ENCODE data around the gene ZMYND19.

The ZMYND19 gene

GRCh38 chr9:137590123-137590468, 216 bp downstream of the ZMYND19 start:
- peak overlapping the region; percentile 81 for H3K27ac ChIP-seq
- peak; percentile 27 for DNase-seq (ENCODE audit: low spot score)
- ChIA-PET POLR2A (ENCODE audit: low non-redundant PET) (interaction anchor here (0.6 to 1.6 kb wide), 4 partner anchors 13 to 22 kb away, joined by 3 to 14 read pairs (median 9); partner anchors contain the start of gene ARRDC1), CTCF (interaction anchor here (5.0 kb wide), 1 partner anchor 10 kb away, joined by 48 read pairs; the partner anchor contains the start of gene DPH7)
- TF ChIP-seq, protein P1, sequence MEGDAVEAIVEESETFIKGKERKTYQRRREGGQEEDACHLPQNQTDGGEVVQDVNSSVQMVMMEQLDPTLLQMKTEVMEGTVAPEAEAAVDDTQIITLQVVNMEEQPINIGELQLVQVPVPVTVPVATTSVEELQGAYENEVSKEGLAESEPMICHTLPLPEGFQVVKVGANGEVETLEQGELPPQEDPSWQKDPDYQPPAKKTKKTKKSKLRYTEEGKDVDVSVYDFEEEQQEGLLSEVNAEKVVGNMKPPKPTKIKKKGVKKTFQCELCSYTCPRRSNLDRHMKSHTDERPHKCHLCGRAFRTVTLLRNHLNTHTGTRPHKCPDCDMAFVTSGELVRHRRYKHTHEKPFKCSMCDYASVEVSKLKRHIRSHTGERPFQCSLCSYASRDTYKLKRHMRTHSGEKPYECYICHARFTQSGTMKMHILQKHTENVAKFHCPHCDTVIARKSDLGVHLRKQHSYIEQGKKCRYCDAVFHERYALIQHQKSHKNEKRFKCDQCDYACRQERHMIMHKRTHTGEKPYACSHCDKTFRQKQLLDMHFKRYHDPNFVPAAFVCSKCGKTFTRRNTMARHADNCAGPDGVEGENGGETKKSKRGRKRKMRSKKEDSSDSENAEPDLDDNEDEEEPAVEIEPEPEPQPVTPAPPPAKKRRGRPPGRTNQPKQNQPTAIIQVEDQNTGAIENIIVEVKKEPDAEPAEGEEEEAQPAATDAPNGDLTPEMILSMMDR (conservative IDR thresholded peaks at IDR 0.05; ENCODE audit: low read depth) = no peak

GRCh38 chr9:137589441-137590122, 730 bp downstream of the ZMYND19 start:
- POLR2A ChIA-PET (ENCODE audit: low non-redundant PET) = interaction anchor here (1.5 to 2.3 kb wide), 2 partner anchors 8 to 10 kb away, joined by 5 to 10 read pairs; no protein-coding TSS in a partner anchor
- H3K27ac ChIP-seq = peak overlapping the region; percentile 81
- TF ChIP-seq, protein P1 (conservative IDR thresholded peaks at IDR 0.05; ENCODE audit: low read depth) = no peak
- CTCF ChIA-PET = interaction anchor here (0.7 to 5.0 kb wide), 2 partner anchors 9 to 279 kb away, joined by 3 to 48 read pairs; partner anchors contain the start of gene DPH7
- DNase-seq (ENCODE audit: low spot score) = no peak

DNA sequence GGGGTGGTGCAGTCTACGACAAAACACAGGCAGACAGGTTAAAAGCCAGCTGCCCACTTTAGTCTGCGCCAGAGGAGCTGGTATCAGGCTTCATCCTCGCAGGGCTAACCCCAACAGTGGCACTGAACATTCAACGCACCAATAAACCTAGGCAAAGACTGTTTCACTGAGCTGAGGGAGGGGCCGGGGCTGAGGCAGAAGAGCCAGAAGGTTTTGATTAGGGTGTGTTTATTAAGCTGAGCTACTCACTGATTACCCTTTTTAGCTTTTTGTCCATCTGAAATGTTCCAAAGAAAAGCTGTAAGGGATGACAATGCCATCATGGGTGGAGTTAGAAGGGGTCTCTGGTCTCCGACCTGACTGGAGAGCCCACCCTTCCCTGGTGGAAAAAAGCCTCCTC, 1.4 kb downstream of the ZMYND19 start:
- no peak for DNase-seq (ENCODE audit: low spot score)
- TF ChIP-seq, protein P1 (conservative IDR thresholded peaks at IDR 0.05; ENCODE audit: low read depth) = no peak
- ChIA-PET CTCF (interaction anchor here (0.6 to 5.0 kb wide), 3 partner anchors 9 to 437 kb away, joined by 3 to 48 read pairs (median 4); partner anchors contain the start of gene DPH7), POLR2A (ENCODE audit: low non-redundant PET) (interaction anchor here (0.8 to 2.3 kb wide), 3 partner anchors 8 to 16 kb away, joined by 3 to 10 read pairs (median 5); partner anchors contain the start of gene ARRDC1)
- peak overlapping the region; percentile 81 for H3K27ac ChIP-seq

GRCh38 chr9:137588311-137588710, 2.0 kb downstream of the ZMYND19 start:
- CTCF ChIA-PET = interaction anchor here (0.5 to 5.0 kb wide), 4 partner anchors 8 to 436 kb away, joined by 3 to 48 read pairs (median 4); partner anchors contain the start of gene DPH7

GRCh38 chr9:137586854-137587253, 3.5 kb downstream of the ZMYND19 start:
- TF ChIP-seq, protein P1 (conservative IDR thresholded peaks at IDR 0.05; ENCODE audit: low read depth) = no peak
- H3K27ac ChIP-seq = peak overlapping the region; percentile 81
- CTCF ChIA-PET = no interaction called here
- no peak for DNase-seq (ENCODE audit: low spot score)
- POLR2A ChIA-PET (ENCODE audit: low non-redundant PET) = interaction anchor here (1.1 kb wide), 1 partner anchor 34 kb away, joined by 5 read pairs; no protein-coding TSS in a partner anchor

More at GRCh38 chr9:137588311-137588710, 2.0 kb downstream of the ZMYND19 start:
- H3K27ac ChIP-seq = peak overlapping the region; percentile 81
- no peak for DNase-seq (ENCODE audit: low spot score)
- POLR2A ChIA-PET (ENCODE audit: low non-redundant PET) = interaction anchor here (0.8 to 2.3 kb wide), 3 partner anchors 7 to 17 kb away, joined by 3 to 10 read pairs (median 5); partner anchors contain the start of gene ARRDC1
- TF ChIP-seq, protein P1 (conservative IDR thresholded peaks at IDR 0.05; ENCODE audit: low read depth) = no peak

DNA sequence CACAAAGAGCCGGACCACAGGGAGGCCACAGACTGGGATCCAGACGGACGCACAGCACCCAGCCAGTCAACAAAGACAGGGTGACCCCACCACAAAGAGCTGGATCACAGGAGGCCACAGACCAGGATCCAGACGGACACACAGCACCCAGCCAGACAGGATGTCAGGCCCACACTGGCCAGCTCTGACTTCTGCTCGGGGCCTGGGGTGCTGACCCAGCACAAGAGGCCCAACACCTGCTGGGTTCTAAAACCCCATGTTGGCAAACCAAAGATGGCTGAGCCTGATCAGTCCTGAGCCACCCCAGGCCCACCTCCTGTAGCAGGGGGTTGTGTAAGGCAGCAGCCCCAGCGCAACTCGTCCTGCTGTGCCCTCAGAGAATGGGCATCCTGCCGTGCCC, 6.4 kb downstream of the ZMYND19 start:
- CTCF ChIA-PET = interaction anchor here (0.6 kb wide), 1 partner anchor 83 kb away, joined by 4 read pairs; no protein-coding TSS in a partner anchor
- TF ChIP-seq, protein P1 (conservative IDR thresholded peaks at IDR 0.05; ENCODE audit: low read depth) = no peak
- POLR2A ChIA-PET (ENCODE audit: low non-redundant PET) = no interaction called here

More for the DNA sequence above, 6.4 kb downstream of the ZMYND19 start:
- no peak for DNase-seq (ENCODE audit: low spot score)
- H3K27ac ChIP-seq = peak overlapping the region; percentile 85
